HG03469 (cell line): ENCODE results near the gene CHMP1A.

Experiments used
- ATAC-seq: cut with Tn5 transposase; IDR thresholded peaks from one replicate; pipeline ENCODE4 v1.9.1; 2021; ENCODE audit warnings: mild to moderate bottlenecking, moderate library complexity, moderate number of reproducible peaks; ENCODE audit not compliant: unreplicated experiment

CHMP1A gene

DNA sequence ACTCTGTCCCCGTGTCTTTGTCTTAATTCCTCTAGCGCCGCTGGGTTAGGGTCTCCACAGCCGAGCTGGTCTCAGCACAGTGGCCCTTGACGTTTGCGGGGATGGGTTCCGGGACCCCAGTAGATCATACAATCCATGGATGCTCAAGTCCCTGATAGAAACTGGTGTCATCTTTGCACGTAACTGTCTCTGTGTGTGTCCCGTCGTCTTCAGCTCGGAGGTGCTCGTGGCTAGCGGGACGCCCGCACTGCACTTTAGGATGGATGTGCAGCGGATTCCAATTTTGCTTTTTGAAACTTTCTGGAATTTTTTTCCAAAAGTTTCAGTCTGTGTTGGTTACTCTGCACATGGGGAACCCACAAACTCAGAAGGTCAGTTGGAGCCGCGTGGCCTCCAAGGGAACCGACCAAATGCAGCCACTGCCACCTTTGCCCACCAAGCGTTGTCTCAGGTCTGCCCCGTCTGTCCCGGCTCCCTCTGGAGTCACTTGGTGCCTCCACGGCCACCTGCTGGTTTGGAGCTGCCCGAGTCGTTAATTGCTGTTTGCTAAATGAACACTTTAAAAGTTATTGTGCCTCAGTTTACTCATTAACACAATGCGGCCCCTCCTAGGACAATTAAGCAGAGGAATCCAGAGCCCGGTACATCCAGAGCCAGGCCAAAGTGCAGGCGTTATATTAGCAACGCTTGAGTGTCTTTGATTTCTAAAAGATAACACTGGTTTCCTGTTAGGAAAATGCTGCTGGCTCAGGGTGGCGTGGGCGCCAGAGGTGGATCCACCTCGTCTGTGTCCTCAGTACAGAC, 49.4 kb downstream of the CHMP1A start:
- ATAC-seq = no peak

DNA sequence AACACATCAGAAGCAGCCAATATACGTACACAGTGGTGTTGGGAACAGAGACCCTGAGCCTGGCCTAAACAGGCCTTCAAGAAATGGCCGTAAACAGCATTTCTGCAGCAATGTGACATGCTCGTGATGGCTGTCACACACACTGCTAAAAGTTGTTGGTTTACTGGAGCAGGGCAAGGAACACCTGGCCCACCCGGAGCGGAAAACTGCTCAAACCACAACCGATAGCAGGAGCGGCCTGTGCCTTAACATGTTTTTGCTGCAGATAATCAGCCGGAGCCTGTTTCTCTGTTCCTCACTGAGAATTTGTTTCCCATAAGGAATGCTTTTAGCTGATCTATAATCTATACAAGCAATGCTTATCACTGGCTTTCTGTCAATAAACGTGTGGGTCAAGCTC, 50.1 kb downstream of the CHMP1A start:
- ATAC-seq = no peak

DNA sequence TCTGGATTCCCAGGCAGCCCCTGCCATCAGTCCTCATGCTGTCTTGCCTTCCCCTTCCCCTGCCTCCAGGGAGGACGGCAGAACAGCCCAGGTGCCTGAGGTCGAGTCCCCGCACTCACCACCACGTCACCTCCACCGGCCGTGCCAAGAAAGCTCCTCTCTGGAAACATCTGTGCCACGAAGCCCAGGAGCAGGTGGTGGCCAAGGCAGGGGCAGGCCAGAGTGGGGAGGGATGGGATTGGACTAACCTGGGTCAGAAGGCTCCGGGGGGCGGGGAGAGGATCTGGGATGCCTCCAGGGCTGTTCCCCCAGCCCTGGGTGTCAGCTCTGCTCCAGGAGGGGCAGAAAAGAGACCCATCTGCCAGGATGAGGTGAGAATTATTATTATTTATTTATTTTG, 51.5 kb downstream of the CHMP1A start:
- ATAC-seq = no peak

DNA sequence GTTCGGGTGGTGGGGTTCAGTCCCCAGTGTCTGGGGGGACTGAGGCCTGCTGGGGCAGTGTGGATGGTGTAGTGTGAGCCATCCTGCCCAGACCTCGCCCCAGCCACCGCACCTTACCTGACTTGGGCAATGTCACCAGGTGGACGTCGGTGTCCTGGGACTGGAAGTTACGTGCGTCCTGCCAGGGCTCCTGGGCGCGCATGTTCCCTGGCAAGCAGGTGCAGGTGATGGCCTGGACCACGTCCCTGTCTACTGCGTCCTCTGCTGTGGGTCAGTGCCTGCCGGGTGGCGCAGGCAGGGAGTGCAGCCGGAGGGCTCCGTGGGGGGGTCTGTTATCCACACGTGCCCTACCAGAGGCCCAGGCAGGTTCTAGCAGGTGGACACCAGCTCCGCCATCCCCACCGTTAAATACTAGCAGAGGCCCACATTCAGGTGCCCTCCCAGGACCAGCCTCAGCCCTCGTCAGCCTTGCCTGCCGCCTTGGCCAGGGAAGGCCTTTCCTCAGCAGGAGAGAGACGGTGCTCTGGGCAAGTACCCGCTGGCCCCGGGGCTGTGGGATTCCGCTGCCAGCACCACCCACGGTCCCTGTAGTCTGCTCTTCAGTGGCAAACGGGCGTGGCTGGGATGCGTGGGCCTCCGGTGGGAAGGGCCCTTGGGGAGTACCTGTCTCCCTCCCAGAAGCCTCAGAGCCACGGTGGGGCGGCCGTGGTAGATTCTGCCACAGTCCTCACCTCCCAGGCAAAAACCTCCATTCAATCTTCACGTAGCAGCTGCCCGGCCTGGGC, 52.1 kb downstream of the CHMP1A start:
- no peak for ATAC-seq

DNA sequence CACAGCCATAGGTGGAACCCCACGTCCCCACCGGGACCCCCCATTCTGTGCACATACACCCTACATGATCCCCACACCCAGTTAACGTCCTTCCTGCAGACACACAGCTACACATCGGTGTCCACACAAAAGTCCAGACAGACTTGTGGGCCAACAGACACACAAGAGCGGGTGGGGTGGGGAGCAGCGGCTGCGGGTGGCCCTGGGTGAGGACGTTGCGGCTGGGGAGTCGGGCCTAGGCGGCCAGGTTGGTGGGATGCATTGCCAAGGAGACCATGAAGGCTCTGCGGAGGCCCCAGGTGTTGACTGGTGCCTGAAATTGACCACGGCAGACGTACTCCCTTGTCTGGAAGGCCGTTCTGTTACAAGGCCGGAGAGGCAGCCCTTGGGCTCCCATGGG, 52.7 kb downstream of the CHMP1A start:
- ATAC-seq = no peak

DNA sequence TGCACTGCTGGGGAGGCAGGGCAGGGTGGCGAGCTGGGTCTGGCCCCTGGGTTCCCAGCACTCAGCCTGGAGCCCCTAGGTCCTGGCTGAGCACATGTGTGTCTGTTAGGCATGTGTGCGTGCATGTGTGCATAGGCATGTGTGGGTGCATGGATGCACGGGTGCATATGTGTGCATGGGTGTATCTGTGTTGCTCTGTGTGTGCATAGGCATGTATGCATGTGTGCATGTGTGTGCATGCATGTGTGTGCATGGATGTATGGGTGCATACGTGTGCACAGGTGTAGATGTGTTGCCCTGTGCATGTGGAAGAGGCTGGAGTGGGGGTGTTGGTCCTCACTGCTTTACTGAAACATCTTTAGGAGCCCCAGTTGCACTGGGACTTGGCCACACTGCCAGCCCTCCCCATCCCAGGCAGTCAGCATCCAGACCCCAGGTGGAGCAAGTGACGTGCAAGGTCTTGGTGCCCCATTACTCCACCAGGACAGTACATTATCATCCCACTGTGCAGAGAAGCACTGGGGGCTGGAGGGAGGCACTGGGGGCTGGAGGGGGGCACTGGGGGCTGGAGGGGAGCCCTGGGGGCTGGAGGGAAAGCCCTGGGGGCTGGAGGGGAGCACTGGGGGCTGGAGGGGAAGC, 54.4 kb downstream of the CHMP1A start:
- ATAC-seq = no peak

DNA sequence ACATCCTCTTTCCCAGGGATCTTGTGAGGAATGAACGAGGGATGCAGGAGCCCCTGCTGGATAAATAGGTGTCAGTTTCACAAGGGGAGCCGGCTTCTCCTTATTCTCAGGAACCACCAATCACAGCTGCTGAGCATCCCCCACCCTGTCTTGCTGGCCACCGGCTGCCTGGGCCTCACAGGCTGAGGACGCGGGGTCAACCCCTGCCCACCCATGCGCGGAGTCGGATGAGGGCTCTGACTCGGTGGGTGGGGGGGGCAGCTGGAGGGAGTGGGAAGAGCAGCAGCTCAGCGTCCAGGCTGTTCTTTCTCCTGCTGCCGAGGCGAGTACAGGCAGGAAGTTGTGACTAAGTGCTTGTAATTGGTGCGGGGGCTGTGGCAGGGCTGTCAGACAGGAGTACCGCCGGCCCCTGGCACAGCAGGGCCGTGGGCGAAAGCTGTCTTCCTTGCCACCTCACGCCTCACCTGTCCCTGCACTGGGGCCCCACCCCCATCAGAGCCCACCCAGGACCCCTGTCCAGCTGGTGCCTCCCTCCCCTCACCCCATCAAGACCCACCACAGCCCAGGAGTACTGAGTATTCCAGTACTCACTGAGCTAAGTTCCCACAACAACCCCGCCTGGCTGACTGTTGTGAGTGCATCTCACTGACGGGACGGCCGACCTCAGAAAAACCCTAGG, 55.1 kb downstream of the CHMP1A start:
- no peak for ATAC-seq

DNA sequence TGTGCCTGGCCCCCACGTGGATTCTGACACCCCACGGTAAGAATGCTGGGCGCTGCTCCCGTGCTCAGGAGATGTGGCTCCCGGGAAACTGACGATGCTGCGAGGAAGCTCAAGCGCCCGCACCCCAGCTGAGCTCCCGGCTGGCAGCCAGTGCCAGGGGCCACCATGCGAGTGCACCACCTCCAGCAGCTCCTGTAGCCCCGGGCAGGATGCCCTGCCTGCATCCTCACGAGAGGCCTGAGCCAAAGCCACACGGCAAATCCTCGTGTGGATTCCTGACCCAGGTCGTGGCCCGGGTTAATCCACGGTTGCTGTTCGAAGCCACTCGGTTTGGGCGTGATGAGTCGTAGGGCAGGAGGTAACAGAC, 55.6 kb downstream of the CHMP1A start:
- no peak for ATAC-seq

DNA sequence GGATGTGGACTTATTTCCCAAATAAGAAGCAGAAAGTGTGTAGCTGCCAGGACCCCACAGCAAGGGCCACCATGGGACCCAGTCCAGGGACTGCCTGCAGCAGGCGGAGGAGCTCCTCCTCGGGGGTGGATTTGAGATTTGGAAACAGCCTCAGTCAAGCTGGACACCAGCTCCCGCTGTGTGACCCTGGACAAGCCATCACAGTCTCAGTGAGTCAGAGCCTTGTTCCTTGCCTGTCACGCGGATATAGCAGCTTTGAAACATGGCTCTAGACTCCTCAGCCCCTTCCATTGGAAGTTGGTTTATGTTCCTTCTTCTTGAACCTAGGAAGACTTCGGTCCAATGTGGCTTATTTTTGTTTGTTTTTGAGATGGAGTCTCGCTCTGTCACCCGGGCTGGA, 56.6 kb downstream of the CHMP1A start:
- ATAC-seq = no peak

DNA sequence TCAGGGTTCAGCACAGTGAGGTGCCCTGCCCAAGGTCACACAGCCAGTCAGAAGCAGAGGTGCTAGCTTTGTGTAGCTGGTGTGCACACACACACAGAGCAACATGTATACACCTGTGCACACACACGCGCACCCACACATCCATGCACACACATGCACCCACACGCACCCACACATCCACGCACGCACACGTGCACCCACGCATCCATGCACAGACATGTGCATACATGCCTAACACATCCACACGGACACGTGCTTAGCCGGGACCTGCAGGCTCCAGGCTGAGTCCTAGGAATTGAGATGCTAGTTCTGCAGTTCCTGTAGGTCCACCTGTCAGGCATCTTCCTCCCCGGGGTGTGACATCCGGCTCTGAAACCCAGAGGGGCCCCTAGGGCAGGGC, 57.1 kb downstream of the CHMP1A start:
- no peak for ATAC-seq

DNA sequence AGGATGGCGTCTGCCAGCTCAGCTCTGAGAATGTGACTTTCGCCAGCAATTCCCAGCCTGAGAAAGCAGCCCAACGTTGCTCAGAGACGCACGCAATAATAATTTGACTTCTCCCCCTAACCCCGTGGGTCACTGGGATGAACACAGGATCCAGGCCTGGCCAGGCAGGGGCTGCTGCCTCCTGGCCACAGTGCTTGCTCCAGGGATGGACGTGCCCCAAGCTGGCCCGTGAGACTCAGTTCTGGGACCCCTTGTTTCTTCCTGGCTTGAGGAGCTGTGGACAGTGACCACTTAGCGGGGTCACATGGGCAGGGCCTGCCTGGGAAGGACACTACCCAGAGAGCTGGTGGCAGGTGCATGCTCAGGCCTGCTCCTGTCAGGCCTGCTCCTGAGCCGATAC, 57.6 kb downstream of the CHMP1A start:
- no peak for ATAC-seq

DNA sequence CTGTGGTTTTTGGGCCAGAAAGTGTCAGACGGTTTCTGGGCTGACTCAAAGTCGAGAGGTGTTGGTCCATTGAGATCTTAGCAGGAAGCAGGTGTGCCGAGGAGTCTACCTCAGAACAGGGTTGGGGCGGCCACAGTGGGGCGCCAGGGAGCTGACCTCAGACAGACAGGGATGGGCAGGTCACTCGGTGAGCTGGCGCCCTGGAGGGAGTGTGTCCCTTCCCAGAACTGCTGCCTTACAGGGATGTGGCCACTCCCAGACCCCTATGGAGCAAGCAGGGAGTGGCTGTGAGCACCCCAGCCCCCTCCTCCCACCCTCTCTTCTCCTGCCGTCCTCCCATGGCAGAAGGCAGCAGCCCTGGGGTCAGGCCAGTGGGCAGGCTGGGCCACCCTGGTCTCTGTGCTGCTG, 58.1 kb downstream of the CHMP1A start:
- no peak for ATAC-seq

DNA sequence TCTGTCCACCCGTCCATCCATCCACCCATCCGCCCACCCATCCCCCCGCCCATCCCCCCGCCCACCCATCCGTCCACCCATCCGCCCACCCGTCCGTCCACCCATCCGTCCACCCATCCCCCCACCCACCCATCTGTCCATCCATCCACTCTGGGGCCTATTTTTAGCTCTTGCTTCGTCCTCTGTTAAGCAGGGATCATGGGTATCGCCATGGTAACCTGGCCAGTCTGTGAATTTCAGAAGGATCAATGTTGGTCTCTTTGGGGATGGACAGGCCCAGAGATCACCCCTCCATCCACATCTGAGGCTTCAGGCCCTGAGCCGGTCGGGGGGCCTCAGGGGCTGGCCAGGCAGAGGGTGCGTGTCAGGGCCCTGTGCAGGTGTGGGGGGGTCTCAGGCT, 59.3 kb downstream of the CHMP1A start:
- no peak for ATAC-seq

DNA sequence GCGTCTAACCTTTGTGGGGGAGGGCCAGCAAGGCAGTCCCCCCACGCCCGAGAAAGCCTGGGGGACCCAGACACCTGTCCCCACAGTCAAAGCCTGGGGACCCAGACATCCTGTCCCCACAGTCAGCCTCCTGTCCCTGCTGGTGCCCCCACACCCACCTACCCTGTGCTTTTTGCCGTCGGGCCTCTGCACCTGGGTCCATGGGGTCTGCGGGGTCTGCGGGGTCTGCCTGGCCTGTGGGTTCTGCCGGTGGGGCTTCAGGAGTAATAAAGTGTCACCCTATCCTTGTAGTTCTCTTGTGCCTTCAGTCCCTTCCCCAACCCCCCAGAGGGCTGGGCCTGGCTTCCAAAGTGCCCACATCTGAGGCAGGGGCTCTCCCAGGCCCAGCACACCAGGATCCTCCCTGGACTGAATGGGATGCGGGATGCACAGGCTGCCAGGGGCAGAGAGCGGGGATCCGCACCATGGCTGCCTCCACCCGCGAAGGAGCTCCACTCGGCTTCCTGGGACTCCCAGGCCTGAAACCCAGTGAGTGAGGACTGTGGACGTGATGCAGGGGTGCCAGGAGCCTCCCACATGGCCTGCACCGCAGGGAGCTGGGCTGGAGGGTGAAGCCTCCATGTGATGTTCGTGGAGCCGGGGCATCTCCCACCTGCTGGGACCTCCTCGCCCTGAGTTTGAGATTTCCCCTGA, 60.4 kb downstream of the CHMP1A start:
- ATAC-seq = no peak

DNA sequence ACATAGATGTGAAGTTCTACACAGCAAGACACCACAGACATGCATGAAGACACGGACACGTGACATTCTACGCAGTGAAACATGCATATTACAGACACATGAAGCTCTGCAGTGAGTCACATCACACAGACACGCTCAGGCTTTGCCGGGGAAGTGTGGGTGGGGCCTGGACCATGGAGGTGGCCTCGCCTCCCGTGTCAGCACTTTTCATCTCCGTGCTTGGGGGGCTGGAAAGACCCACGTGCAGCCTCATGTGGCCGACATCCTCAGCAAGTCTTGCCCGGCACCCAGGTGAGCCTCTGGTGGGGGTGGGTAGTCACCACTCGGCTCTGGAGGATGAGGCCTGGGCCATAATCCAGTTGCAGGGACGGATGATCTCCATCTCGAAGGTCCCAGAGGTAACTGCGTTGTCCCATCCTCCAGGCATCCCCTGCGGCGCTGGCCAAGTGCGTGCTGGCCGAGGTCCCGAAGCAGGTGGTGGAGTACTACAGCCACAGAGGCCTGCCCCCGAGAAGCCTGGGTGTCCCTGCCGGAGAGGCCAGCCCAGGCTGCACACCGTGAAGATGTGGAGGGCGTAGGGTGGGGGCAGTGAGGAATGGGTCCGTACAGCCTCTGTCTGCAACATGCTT, 61.3 kb downstream of the CHMP1A start:
- no peak for ATAC-seq

DNA sequence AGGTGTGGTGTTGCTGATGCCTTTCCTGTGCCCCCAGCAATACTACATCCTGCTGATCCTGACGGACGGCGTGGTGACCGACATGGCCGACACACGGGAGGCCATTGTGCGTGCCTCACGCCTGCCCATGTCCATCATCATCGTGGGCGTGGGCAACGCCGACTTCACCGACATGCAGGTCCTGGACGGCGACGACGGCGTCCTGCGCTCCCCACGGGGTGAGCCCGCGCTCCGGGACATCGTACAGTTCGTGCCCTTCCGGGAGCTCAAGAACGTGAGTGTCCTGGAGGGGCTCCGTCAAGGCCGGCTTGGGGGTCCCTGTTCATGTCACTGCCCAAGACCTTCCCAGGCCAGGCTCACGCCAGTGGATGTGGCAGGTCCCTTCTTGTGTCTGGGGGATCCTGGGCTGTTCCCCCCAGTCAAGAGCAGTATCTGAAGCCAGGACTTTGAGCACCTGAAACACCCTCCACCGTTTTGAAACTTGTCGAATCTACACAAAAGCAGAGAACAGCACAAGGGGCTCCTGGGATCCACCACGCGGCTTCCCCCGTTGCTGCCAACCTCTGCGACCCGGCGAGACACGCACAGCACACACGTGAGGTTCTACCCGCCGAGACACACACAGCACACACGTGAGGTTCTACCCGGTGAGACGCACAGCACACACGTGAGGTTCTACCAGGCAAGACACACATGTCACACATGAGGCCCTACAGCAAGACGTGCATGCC, 62.0 kb downstream of the CHMP1A start:
- no peak for ATAC-seq
